ENCODE measurements around the gene ARID5B. TPM values are rescaled to one million over a fixed set of nuclear protein-coding genes. Genes with fewer than 3 reads are reported as not detected.
"Not testable (repeated sequence)": the region's sequence is repeated elsewhere in the genome, so short reads cannot be mapped to it uniquely, and the experiment has no call there.

Gene ARID5B
- total RNA-seq, 1 donor from 2014 or later: 0.62 TPM

GRCh38 chr10:61973906-61974305, 72.4 kb downstream of the ARID5B start:
- H3K27me3 Mint-ChIP-seq (ENCODE audit: unreplicated experiment): no peaks in the 10 kb centered on the region
- no peak overlapping the region for H3K27ac Mint-ChIP-seq (ENCODE audit: unreplicated experiment)

GRCh38 chr10:61974601-61975390, 73.3 kb downstream of the ARID5B start:
- Mint-ChIP-seq H3K27ac (ENCODE audit: unreplicated experiment) (no peak overlapping the region), H3K4me1 (ENCODE audit: unreplicated experiment) (no peaks in the 10 kb centered on the region), H3K9me3 (ENCODE audit: unreplicated experiment) (no peaks in the 10 kb centered on the region), H3K27me3 (ENCODE audit: unreplicated experiment) (no peaks in the 10 kb centered on the region), H3K4me3 (ENCODE audit: unreplicated experiment) (no peak overlapping the region), H3K36me3 (ENCODE audit: low read depth, unreplicated experiment) (no peaks in the 10 kb centered on the region)
- no peak for TF ChIP-seq CTCF (IDR thresholded peaks at IDR 0.05; ENCODE audit: unreplicated experiment)
- no peak for DNase-seq (ENCODE audit: low spot score)

More at GRCh38 chr10:61973906-61974305, 72.4 kb downstream of the ARID5B start:
- no peak overlapping the region for H3K4me3 Mint-ChIP-seq (ENCODE audit: unreplicated experiment)
- no peaks in the 10 kb centered on the region for H3K4me1 Mint-ChIP-seq (ENCODE audit: unreplicated experiment)
- no peaks in the 10 kb centered on the region for H3K36me3 Mint-ChIP-seq (ENCODE audit: low read depth, unreplicated experiment)
- TF ChIP-seq CTCF (IDR thresholded peaks at IDR 0.05; ENCODE audit: unreplicated experiment): no peak
- no peak for DNase-seq (ENCODE audit: low spot score)
- H3K9me3 Mint-ChIP-seq (ENCODE audit: unreplicated experiment): no peaks in the 10 kb centered on the region

DNA sequence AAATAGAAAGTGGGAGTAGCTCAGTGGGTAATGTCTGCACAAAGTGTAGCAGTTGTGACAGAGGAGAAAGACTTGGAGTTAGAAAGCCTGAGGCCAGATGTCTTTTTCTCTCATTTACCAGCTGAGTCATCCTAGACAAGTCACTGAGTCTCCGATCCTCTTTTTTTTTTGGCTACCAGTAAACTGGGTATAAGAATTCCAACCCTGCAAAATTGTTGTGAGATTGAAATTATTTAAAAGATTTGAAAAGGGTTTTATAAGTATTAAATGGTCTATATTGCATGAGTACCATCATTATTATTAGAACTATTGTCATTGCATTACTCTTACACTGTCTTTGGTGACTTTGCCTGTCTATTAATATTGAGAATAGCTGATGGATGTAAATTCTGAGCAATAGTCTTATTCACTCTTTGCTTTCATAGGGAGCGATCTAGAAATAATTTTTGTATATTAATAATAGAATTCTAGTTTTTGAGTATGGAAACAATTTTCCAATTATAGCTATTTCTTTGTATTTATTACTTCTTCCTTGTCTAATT, 74.0 kb downstream of the ARID5B start:
- no peak for DNase-seq (ENCODE audit: low spot score)
- H3K36me3 Mint-ChIP-seq (ENCODE audit: low read depth, unreplicated experiment): no peaks in the 10 kb centered on the region

DNA sequence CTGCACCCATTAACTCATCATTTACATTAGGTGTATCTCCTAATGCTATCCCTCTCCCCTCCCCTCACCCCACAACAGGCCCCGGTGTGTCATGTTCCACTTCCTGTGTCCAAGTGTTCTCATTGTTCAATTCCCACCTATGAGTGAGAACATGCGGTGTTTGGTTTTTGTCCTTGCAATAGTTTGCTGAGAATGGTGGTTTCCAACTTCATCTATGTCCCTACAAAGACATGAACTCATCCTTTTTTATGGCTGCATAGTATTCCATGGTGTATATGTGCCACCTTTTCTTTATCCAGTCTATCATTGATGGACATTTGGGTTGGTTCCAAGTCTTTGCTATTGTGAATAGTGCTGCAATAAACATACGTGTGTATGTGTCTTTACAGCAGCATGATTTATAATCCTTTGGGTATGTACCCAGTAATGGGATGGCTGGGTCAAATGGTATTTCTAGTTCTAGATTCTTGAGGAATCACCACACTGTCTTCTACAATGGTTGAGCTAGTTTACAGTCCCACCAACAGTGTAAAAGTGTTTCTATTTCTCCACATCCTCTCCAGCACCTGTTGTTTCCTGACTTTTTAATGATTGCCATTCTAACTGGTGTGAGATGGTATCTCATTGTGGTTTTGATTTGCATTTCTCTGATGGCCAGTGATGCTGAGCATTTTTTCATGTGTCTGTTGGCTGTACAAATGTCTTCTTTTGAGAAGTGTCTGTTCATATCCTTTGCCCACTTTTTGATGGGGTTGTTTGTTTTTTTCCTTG, 75.6 kb downstream of the ARID5B start:
- H3K36me3 Mint-ChIP-seq (ENCODE audit: low read depth, unreplicated experiment); H3K27me3 Mint-ChIP-seq (ENCODE audit: unreplicated experiment); H3K4me3 Mint-ChIP-seq (ENCODE audit: unreplicated experiment); DNase-seq (ENCODE audit: low spot score); H3K27ac Mint-ChIP-seq (ENCODE audit: unreplicated experiment); H3K4me1 Mint-ChIP-seq (ENCODE audit: unreplicated experiment); H3K9me3 Mint-ChIP-seq (ENCODE audit: unreplicated experiment): not testable (repeated sequence)

More for the DNA sequence above, 74.0 kb downstream of the ARID5B start:
- H3K4me1 Mint-ChIP-seq (ENCODE audit: unreplicated experiment): no peaks in the 10 kb centered on the region
- H3K27ac Mint-ChIP-seq (ENCODE audit: unreplicated experiment): no peak overlapping the region
- H3K9me3 Mint-ChIP-seq (ENCODE audit: unreplicated experiment): no peaks in the 10 kb centered on the region
- no peak overlapping the region for H3K4me3 Mint-ChIP-seq (ENCODE audit: unreplicated experiment)
- H3K27me3 Mint-ChIP-seq (ENCODE audit: unreplicated experiment): no peaks in the 10 kb centered on the region
- no peak for TF ChIP-seq CTCF (IDR thresholded peaks at IDR 0.05; ENCODE audit: unreplicated experiment)

DNA sequence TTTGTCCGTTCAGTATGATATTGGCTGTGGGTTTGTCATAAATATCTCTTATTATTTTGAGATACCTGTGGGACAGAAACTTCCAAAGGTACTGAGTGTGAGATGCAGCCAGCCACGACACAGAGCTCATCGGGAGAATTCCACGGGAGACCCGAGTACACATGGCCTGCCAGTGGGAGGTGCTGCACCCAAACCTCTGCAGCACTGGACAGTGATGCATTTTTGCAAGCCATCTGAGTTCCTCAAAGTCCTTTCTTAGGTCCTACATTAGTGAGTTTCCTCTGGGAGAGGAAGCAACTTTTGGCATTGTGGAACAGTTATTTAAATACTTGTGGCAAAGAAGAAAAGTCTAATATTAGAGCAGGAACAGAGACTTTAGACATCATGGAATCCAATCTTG, 77.5 kb downstream of the ARID5B start:
- H3K4me3 Mint-ChIP-seq (ENCODE audit: unreplicated experiment): no peak overlapping the region
- no peak for TF ChIP-seq CTCF (IDR thresholded peaks at IDR 0.05; ENCODE audit: unreplicated experiment)
- no peaks in the 10 kb centered on the region for H3K27me3 Mint-ChIP-seq (ENCODE audit: unreplicated experiment)
- no peaks in the 10 kb centered on the region for H3K36me3 Mint-ChIP-seq (ENCODE audit: low read depth, unreplicated experiment)
- H3K9me3 Mint-ChIP-seq (ENCODE audit: unreplicated experiment): no peaks in the 10 kb centered on the region
- no peak overlapping the region for H3K27ac Mint-ChIP-seq (ENCODE audit: unreplicated experiment)
- no peak for DNase-seq (ENCODE audit: low spot score)
- no peaks in the 10 kb centered on the region for H3K4me1 Mint-ChIP-seq (ENCODE audit: unreplicated experiment)

All from endothelial cell (in vitro differentiated cells).